ENCODE measurements around the gene MEGF10.

The MEGF10 gene

GRCh38 chr5:127330116-127330515, 39.5 kb downstream of the MEGF10 start:
- no peak for DNase-seq

GRCh38 chr5:127331890-127332649, 41.5 kb downstream of the MEGF10 start:
- DNase-seq: no peak

GRCh38 chr5:127333483-127333882, 42.9 kb downstream of the MEGF10 start:
- no peak for DNase-seq

- DNase-seq: no peak
Measured at GRCh38 chr5:127335381-127335780, 44.8 kb downstream of the MEGF10 start.

- no peak for DNase-seq
Measured at GRCh38 chr5:127337876-127338275, 47.3 kb downstream of the MEGF10 start.

- DNase-seq: no peak
Measured at GRCh38 chr5:127338501-127338900, 47.9 kb downstream of the MEGF10 start.

GRCh38 chr5:127340606-127341005, 50.0 kb downstream of the MEGF10 start:
- DNase-seq: no peak

- DNase-seq: no peak
Measured at GRCh38 chr5:127342364-127342763, 51.8 kb downstream of the MEGF10 start.

GRCh38 chr5:127343313-127343712, 52.7 kb downstream of the MEGF10 start:
- no peak for DNase-seq

GRCh38 chr5:127343866-127344265, 53.3 kb downstream of the MEGF10 start:
- no peak for DNase-seq

- no peak for DNase-seq
Measured at GRCh38 chr5:127344931-127345330, 54.3 kb downstream of the MEGF10 start.

- peak in 1 of 2 experiments; percentile 13 for DNase-seq
Measured at GRCh38 chr5:127351418-127351817, 60.8 kb downstream of the MEGF10 start.

GRCh38 chr5:127352068-127352467, 61.5 kb downstream of the MEGF10 start:
- DNase-seq: no peak

- DNase-seq: no peak
Measured at GRCh38 chr5:127353327-127353726, 62.7 kb downstream of the MEGF10 start.

GRCh38 chr5:127353796-127354195, 63.2 kb downstream of the MEGF10 start:
- DNase-seq: no peak

- no peak for DNase-seq
Measured at GRCh38 chr5:127355337-127355736, 64.7 kb downstream of the MEGF10 start.

- no peak for DNase-seq
Measured at GRCh38 chr5:127358284-127358683, 67.7 kb downstream of the MEGF10 start.

GRCh38 chr5:127358740-127359139, 68.1 kb downstream of the MEGF10 start:
- DNase-seq: no peak

GRCh38 chr5:127359502-127359901, 68.9 kb downstream of the MEGF10 start:
- DNase-seq: no peak

GRCh38 chr5:127363403-127363802, 72.8 kb downstream of the MEGF10 start:
- DNase-seq: no peak

GRCh38 chr5:127367029-127367428, 76.4 kb downstream of the MEGF10 start:
- no peak for DNase-seq

- DNase-seq: no peak
Measured at GRCh38 chr5:127367946-127368465, 77.4 kb downstream of the MEGF10 start.

- no peak for DNase-seq
Measured at GRCh38 chr5:127369796-127370195, 79.2 kb downstream of the MEGF10 start.

- no peak for DNase-seq
Measured at GRCh38 chr5:127370631-127371030, 80.0 kb downstream of the MEGF10 start.

Data from SW 1271 (cell line).